Neural cell (in vitro differentiated cells): Measurements from ENCODE around the gene PLEKHA7. TPM values are rescaled to one million over a fixed set of nuclear protein-coding genes. Genes with fewer than 3 reads are reported as not detected.

Source experiments
- H2AFZ ChIP-seq: fragments of 200-600, 300-800 bp; sonication (generic), shearing (Covaris generic); 2 replicates; pipeline ENCODE4 v1.6.0; 2014; ENCODE audit warnings: low read depth, mild to moderate bottlenecking, antibody characterized with exemption, low read length, moderate library complexity
- H3F3A ChIP-seq: fragments of 200-600 bp; shearing (Covaris generic); 2 replicates; pipeline ENCODE4 v1.6.1; 2016; ENCODE audit warnings: mild to moderate bottlenecking, moderate library complexity, mixed read lengths, antibody characterized with exemption, low read length; ENCODE audit not compliant: insufficient read depth, poor library complexity, severe bottlenecking
- H3K27ac ChIP-seq: fragments of 200-600, 300-800 bp; sonication (generic), shearing (Covaris generic); 2 replicates; pipeline ENCODE4 v1.5.1; 2014; ENCODE audit warnings: mild to moderate bottlenecking, low read length, moderate library complexity
- H3K27me3 ChIP-seq: fragments of 300-800, 200-600 bp; sonication (generic), shearing (Covaris generic); 2 replicates; pipeline ENCODE4 v1.6.0; 2014; ENCODE audit warnings: mild to moderate bottlenecking, low read depth, low read length, moderate library complexity; ENCODE audit not compliant: insufficient read depth
- H3K36me3 ChIP-seq: fragments of 300-800, 200-600 bp; sonication (generic), shearing (Covaris generic); 2 replicates; pipeline ENCODE4 v1.5.1; 2014; ENCODE audit warnings: mild to moderate bottlenecking, antibody characterized with exemption, low read length, moderate library complexity; ENCODE audit not compliant: insufficient read depth
- H3K4me2 ChIP-seq: fragments of 300-800, 200-600 bp; sonication (generic), shearing (Covaris generic); 2 replicates; pipeline ENCODE4 v1.6.0; 2014; ENCODE audit warnings: mild to moderate bottlenecking, low read length
- H3K4me3 ChIP-seq: fragments of 300-800, 200-600 bp; sonication (generic), shearing (Covaris generic); 2 replicates; pipeline ENCODE4 v1.5.1; 2014; ENCODE audit warnings: mild to moderate bottlenecking, low read length, moderate library complexity
- H3K79me2 ChIP-seq: fragments of 200-600 bp; shearing (Covaris generic); replicated peaks from 2 replicates; pipeline ENCODE4 v1.6.0; 2014; ENCODE audit warnings: mild to moderate bottlenecking, low read length, moderate library complexity; ENCODE audit not compliant: insufficient read depth
- H3K9ac ChIP-seq: fragments of 300-800, 200-600 bp; sonication (generic), shearing (Covaris generic); 2 replicates; pipeline ENCODE4 v1.6.1; 2016; ENCODE audit warnings: mild to moderate bottlenecking, low read length, mixed read lengths
- H3K9me2 ChIP-seq: fragments of 200-600 bp; shearing (Covaris generic); 2 replicates; pipeline ENCODE4 v1.6.1; 2016; ENCODE audit warnings: mild to moderate bottlenecking, low read length, mixed read lengths; ENCODE audit not compliant: insufficient read depth
- H3K9me3 ChIP-seq: fragments of 200-600, 300-800 bp; sonication (generic), shearing (Covaris generic); 2 replicates; pipeline ENCODE4 v1.6.1; 2016; ENCODE audit warnings: mild to moderate bottlenecking, mixed run types, low read length, moderate library complexity, mixed read lengths
- H4K20me1 ChIP-seq: fragments of 200-600 bp; shearing (Covaris generic); 2 replicates; pipeline ENCODE4 v1.6.1; 2016; ENCODE audit warnings: mild to moderate bottlenecking, mixed run types; ENCODE audit not compliant: insufficient read depth
- CTCF ChIP-seq: fragments of 450-650 bp; IDR thresholded peaks from 2 replicates; pipeline ENCODE4 v1.5.1; 2014; ENCODE audit warnings: antibody characterized with exemption, mild to moderate bottlenecking, moderate library complexity; ENCODE audit not compliant: poor library complexity, severe bottlenecking
- EP300 ChIP-seq: fragments of 450-650 bp; conservative IDR thresholded peaks from 2 replicates; pipeline ENCODE4 v1.6.1; 2014; ENCODE audit warnings: antibody characterized with exemption, mild to moderate bottlenecking, moderate library complexity; ENCODE audit not compliant: poor library complexity, severe bottlenecking
- EZH2 ChIP-seq: fragments of 200-600, 300-800 bp; shearing (Covaris generic), sonication (generic); IDR thresholded peaks from 2 replicates; pipeline ENCODE4 v1.6.1; 2014; ENCODE audit warnings: antibody characterized with exemption, low read length, borderline replicate concordance, mild to moderate bottlenecking; ENCODE audit not compliant: insufficient read depth, poor library complexity, severe bottlenecking
- MXI1 ChIP-seq: fragments of 450-650 bp; conservative IDR thresholded peaks from 2 replicates; pipeline ENCODE4 v1.6.1; 2014; ENCODE audit warnings: antibody characterized with exemption, mild to moderate bottlenecking; ENCODE audit not compliant: poor library complexity, severe bottlenecking
- POLR2AphosphoS5 ChIP-seq: IDR thresholded peaks from 2 replicates; pipeline ENCODE4 v1.6.1; 2012
- RAD21 ChIP-seq: fragments of 450-650 bp; conservative IDR thresholded peaks from 2 replicates; pipeline ENCODE4 v1.6.1; 2014; ENCODE audit warnings: antibody characterized with exemption, mild to moderate bottlenecking, moderate library complexity
- REST ChIP-seq: IDR thresholded peaks from 2 replicates; pipeline ENCODE4 v1.6.1; 2012; ENCODE audit warnings: borderline replicate concordance
- SMC3 ChIP-seq: fragments of 450-650 bp; conservative IDR thresholded peaks from 2 replicates; pipeline ENCODE4 v1.6.1; 2014; ENCODE audit warnings: antibody characterized with exemption, mild to moderate bottlenecking, moderate library complexity; ENCODE audit not compliant: poor library complexity
- TAF1 ChIP-seq: IDR thresholded peaks from 2 replicates; pipeline ENCODE4 v1.6.1; 2012; ENCODE audit warnings: low read depth
- polyA plus RNA-seq: library from polyadenylated mRNA; depleted of rRNA; stranded (reverse); fragments of >200 nt; gene quantifications from 2 replicates; pipeline ENCODE4 v1.2.3, GENCODE V29; 2014

The PLEKHA7 gene
- polyA plus RNA-seq, 1 donor from 2014 or later: 45.7 TPM

DNA sequence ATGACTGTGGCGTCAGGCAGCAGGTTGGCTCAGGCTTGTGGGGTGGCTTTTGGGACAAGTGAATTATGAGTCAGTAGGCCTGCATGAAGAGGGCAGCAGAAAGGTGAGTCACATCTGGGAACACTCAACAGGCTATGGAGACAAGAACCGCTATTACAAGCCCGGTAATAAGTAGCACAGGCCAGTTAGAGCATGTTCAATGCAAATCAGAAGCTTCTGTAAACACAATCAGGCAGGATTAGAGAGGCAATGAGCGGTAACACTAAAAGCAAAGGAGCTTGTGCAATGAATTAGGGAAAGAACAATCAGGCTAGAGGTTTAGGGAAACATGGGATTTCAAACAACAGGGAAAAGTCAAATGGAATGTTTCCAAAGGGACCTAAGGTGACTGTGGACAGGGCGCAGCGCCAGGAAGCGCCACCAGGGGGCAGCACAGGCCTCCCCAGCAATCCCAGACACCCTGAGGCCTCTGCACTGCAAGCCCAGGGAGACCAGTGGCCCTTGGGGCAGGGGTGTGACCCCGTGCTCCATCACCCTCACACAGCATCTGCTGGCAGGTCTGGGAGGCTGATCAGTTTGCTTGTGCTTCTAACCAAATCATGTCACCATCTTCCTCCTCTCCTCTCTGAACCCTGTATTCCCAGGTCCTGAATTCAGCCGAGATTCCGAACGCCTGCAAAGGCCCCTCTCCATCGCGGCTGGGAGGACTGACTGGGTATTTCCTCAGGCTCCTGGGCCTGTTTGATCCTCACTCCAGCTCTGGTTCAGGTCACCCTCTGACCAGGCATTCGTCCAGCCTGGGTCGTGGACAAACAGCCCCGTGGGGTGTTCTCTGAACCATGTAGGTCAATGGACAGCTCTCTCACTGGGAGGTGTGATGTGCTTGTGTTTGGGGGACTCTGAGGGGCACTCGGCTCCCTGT is 225.8 kb downstream of the PLEKHA7 start:
- no peak overlapping the region for H3K9ac ChIP-seq
- H3K27me3 ChIP-seq: no peaks in the 10 kb centered on the region
- H4K20me1 ChIP-seq: no peaks in the 10 kb centered on the region
- no peaks in the 10 kb centered on the region for H3K9me2 ChIP-seq
- TF ChIP-seq SMC3 (peak; percentile 79), EP300 (no peak), POLR2AphosphoS5 (no peak), EZH2 (no peak), CTCF (peak; percentile 89), RAD21 (peak; percentile 79), REST (no peak)
- H3K4me3 ChIP-seq: no peak overlapping the region
- no peaks in the 10 kb centered on the region for H3F3A ChIP-seq
- no peak overlapping the region for H3K27ac ChIP-seq
- H3K36me3 ChIP-seq: peaks cover 4% of the 10 kb centered on the region
- no peaks in the 10 kb centered on the region for H3K79me2 ChIP-seq
- H3K4me2 ChIP-seq: no peak overlapping the region
- no peak overlapping the region for H2AFZ ChIP-seq
- no peaks in the 10 kb centered on the region for H3K9me3 ChIP-seq

GRCh38 chr11:16787035-16787742 is 227.0 kb downstream of the PLEKHA7 start:
- no peaks in the 10 kb centered on the region for H4K20me1 ChIP-seq
- H3K36me3 ChIP-seq: peaks cover 14% of the 10 kb centered on the region
- no peak overlapping the region for H3K9ac ChIP-seq
- no peaks in the 10 kb centered on the region for H3F3A ChIP-seq
- H3K9me2 ChIP-seq: no peaks in the 10 kb centered on the region
- H3K4me3 ChIP-seq: no peak overlapping the region
- TF ChIP-seq TAF1: no peak
- no peak for TF ChIP-seq REST
- no peak for TF ChIP-seq MXI1
- TF ChIP-seq RAD21: no peak
- TF ChIP-seq POLR2AphosphoS5: no peak
- no peak for TF ChIP-seq EZH2
- TF ChIP-seq CTCF: no peak
- TF ChIP-seq EP300: no peak
- H2AFZ ChIP-seq: no peak overlapping the region
- H3K79me2 ChIP-seq: no peaks in the 10 kb centered on the region
- no peaks in the 10 kb centered on the region for H3K9me3 ChIP-seq
- no peak overlapping the region for H3K27ac ChIP-seq
- H3K4me2 ChIP-seq: no peak overlapping the region
- H3K27me3 ChIP-seq: no peaks in the 10 kb centered on the region
